ENCODE measurements around the gene GUCA2B. TPM values are rescaled to one million over a fixed set of nuclear protein-coding genes. Genes with fewer than 3 reads are reported as not detected.

Gene GUCA2B
- total and polyA plus RNA-seq, 12 donors: not detected

DNA sequence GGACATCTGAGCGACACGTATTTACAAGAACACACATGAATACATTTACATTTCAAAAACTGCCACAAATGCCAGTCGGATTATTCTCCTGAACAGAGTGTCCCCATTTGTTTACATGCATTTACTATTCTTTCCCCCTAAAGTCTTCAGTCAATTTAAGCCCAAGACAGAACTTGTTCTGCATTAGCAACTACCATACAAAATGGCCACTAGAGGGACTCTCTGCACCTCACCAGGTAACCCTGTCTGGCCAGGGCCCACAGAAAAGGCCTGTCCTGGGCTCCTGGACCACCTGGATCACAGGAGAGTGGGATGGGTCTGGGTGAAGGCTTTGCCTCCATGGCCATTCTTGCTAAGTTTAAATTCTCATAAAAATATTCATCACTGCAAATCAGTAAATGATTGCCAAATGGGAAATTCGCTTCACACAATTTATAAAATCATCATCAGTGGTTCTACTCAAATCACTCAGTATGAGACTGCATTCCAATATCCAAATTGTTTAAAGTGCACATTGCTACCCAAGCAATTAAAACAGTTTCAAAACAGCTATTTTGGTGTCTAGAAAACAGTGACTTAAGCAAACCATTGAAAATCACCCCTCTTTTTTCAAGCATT, 23.8 kb downstream of the GUCA2B start:
- Histone ChIP-seq H3K27me3 (no peaks in the 10 kb centered on the region), H3K4me1 (replicated peaks in 1 of 2) (peaks cover 12 to 35% of the 10 kb centered on the region in 2 donors), H3K9me3 (replicated peaks in 1 of 3) (no peaks in the 10 kb centered on the region), H3K27ac (no peak overlapping the region), H3K4me3 (no peak overlapping the region), H3K36me3 (replicated peaks in 1 of 2) (no peaks in the 10 kb centered on the region)
- DNase-seq: peak in 1 of 7 donors; percentile 37
- no peak for TF ChIP-seq POLR2A (IDR thresholded peaks at IDR 0.05)
- TF ChIP-seq, protein P1, sequence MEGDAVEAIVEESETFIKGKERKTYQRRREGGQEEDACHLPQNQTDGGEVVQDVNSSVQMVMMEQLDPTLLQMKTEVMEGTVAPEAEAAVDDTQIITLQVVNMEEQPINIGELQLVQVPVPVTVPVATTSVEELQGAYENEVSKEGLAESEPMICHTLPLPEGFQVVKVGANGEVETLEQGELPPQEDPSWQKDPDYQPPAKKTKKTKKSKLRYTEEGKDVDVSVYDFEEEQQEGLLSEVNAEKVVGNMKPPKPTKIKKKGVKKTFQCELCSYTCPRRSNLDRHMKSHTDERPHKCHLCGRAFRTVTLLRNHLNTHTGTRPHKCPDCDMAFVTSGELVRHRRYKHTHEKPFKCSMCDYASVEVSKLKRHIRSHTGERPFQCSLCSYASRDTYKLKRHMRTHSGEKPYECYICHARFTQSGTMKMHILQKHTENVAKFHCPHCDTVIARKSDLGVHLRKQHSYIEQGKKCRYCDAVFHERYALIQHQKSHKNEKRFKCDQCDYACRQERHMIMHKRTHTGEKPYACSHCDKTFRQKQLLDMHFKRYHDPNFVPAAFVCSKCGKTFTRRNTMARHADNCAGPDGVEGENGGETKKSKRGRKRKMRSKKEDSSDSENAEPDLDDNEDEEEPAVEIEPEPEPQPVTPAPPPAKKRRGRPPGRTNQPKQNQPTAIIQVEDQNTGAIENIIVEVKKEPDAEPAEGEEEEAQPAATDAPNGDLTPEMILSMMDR (IDR thresholded peaks at IDR 0.05): peak; percentile 47 to 64 (median 54)
- 71 to 81% (median 77%) methylated on average over 4 of the region's 4 CpGs for WGBS, 4 donors
- intact Hi-C loops (cut with DNase I): loop anchor here (5.0 to 10.0 kb wide), 3 partner anchors 155 to 288 kb away; partner anchors contain the start of genes CCDC30 (in 1 of the 2) and FOXJ3 (in 1 of the 2)

DNA sequence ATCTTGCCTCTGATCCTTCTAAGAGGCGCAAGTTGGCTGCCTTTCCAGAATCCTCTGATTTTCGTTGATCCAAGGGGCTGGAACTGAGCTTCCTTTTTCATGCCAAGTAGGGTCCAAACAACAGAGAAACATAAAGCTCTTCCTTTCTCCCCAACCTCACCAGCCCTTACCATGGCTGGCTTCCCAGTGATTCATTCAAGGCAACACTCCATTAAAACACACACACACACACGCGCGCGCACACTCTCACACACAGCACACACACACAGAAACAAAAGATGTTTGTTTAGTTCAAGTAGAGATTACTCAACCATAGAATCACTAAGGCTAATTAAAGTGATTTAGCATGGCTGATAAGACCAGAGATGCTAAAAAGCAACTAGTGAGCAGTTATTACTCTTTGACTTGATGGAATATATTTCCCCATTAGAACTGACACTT, 24.4 kb downstream of the GUCA2B start:
- Histone ChIP-seq H3K27me3 (no peaks in the 10 kb centered on the region), H3K36me3 (replicated peaks in 1 of 2) (no peaks in the 10 kb centered on the region), H3K4me1 (replicated peaks in 1 of 2) (peaks cover 6 to 32% of the 10 kb centered on the region in 2 donors), H3K27ac (no peak overlapping the region), H3K9me3 (replicated peaks in 1 of 3) (no peaks in the 10 kb centered on the region), H3K4me3 (no peak overlapping the region)
- peak in 5 of 7 donors; percentile 42 to 66 (median 56) for DNase-seq
- 59 to 73% (median 70%) methylated on average over 6 of the region's 6 CpGs for WGBS, 4 donors
- TF ChIP-seq, protein P1 (IDR thresholded peaks at IDR 0.05): no peak
- TF ChIP-seq POLR2A (IDR thresholded peaks at IDR 0.05): no peak
- intact Hi-C loops (cut with DNase I): loop anchor here (5.0 to 10.0 kb wide), 3 partner anchors 155 to 287 kb away; partner anchors contain the start of genes CCDC30 (in 1 of the 2) and FOXJ3 (in 1 of the 2)

GRCh38 chr1:42178249-42178648, 25.0 kb downstream of the GUCA2B start:
- Histone ChIP-seq H3K27me3 (no peaks in the 10 kb centered on the region), H3K9me3 (replicated peaks in 1 of 3) (no peaks in the 10 kb centered on the region), H3K4me3 (no peak overlapping the region), H3K36me3 (replicated peaks in 1 of 2) (no peaks in the 10 kb centered on the region), H3K27ac (no peak overlapping the region), H3K4me1 (replicated peaks in 1 of 2) (peaks cover 0 to 25% of the 10 kb centered on the region in 2 donors)
- intact Hi-C loops (cut with DNase I): loop anchor here (5.0 to 10.0 kb wide), 3 partner anchors 154 to 287 kb away; partner anchors contain the start of genes CCDC30 (in 1 of the 2) and FOXJ3 (in 1 of the 2)
- TF ChIP-seq, protein P1 (IDR thresholded peaks at IDR 0.05): no peak
- no peak for TF ChIP-seq POLR2A (IDR thresholded peaks at IDR 0.05)
- peak in 2 of 7 donors; percentile 62 to 65 for DNase-seq
- WGBS, 4 donors: 39 to 54% (median 48%) methylated on average over 3 of the region's 3 CpGs

- H3K27me3 ChIP-seq: no peaks in the 10 kb centered on the region
- no peaks in the 10 kb centered on the region for H3K9me3 ChIP-seq (replicated peaks in 1 of 3)
- WGBS, 4 donors: 48 to 66% (median 56%) methylated on average over 2 of the region's 2 CpGs
- no peaks in the 10 kb centered on the region for H3K36me3 ChIP-seq (replicated peaks in 1 of 2)
- H3K27ac ChIP-seq: no peak overlapping the region
- TF ChIP-seq, protein P1 (IDR thresholded peaks at IDR 0.05): no peak
- no peak for TF ChIP-seq POLR2A (IDR thresholded peaks at IDR 0.05)
- peaks cover 0 to 20% of the 10 kb centered on the region in 2 donors for H3K4me1 ChIP-seq (replicated peaks in 1 of 2)
- no peak for DNase-seq
- H3K4me3 ChIP-seq: no peak overlapping the region
- intact Hi-C loops (cut with DNase I): loop anchor here (5.0 to 10.0 kb wide), 3 partner anchors 153 to 286 kb away; partner anchors contain the start of genes CCDC30 (in 1 of the 2) and FOXJ3 (in 1 of the 2)
Observed at GRCh38 chr1:42179275-42179674, 26.1 kb downstream of the GUCA2B start.

Measured in adrenal gland (tissue), 12 donors.